Ishikawa (cell line): ENCODE data around the gene SOCS2.

Experiments
- CEBPB ChIP-seq: IDR thresholded peaks from 2 replicates; pipeline ENCODE4 v1.6.1; 2012
- CREB1 ChIP-seq: IDR thresholded peaks from 2 replicates; pipeline ENCODE4 v1.6.1; 2012; ENCODE audit warnings: low read depth
- EGR1 ChIP-seq: IDR thresholded peaks from 2 replicates; pipeline ENCODE4 v1.6.1; 2012
- EP300 ChIP-seq: IDR thresholded peaks from 2 replicates; pipeline ENCODE4 v1.6.1; 2012; ENCODE audit warnings: borderline replicate concordance
- FOXM1 ChIP-seq: IDR thresholded peaks from 2 replicates; pipeline ENCODE4 v1.6.1; 2012; ENCODE audit warnings: low read depth, borderline replicate concordance
- NFIC ChIP-seq: IDR thresholded peaks from 2 replicates; pipeline ENCODE4 v1.6.1; 2012
- RAD21 ChIP-seq: IDR thresholded peaks from 2 replicates; pipeline ENCODE4 v1.6.1; 2012; ENCODE audit warnings: low read depth
- TAF1 ChIP-seq: IDR thresholded peaks from 2 replicates; pipeline ENCODE4 v1.6.1; 2012; ENCODE audit warnings: low read depth, mild to moderate bottlenecking
- ZBTB7A ChIP-seq: IDR thresholded peaks from 2 replicates; pipeline ENCODE4 v1.6.1; 2012; ENCODE audit warnings: low read depth
- TF ChIP-seq, protein P1 (sequence below): IDR thresholded peaks from 2 replicates; pipeline ENCODE4 v1.6.1; 2012

Gene SOCS2

DNA sequence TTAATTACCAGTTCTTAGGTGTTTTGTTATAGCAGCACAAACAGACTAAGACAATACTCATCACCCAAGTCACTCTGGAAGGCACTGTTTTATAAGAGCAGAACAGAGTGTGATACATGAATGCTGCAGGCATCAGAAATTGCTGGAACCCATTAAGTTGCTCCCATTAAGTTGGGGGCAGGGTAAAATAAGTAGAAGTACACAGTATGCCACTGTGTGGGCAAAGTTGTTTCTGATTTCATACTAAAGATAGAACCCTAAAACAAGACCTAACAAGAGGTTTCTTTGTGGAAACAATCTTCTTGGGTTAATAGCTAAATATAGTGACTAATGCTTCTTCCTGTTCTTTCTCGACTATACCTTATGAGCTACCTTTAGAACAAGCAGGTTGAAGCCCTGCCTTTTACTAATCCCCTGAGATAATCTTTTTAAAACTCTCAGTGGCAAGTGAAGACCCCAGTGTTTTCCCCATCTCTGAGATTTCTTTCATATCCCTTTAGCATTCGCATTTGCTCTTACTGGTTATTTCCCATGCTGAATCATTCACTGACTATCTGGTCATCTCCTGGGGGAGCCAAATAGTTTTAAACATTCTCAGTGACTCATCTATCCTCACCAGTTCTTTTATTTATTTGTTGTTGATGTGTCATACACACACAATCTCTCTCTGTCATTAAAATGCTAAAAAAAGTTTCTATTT, 52.3 kb downstream of the SOCS2 start:
- TF ChIP-seq, protein P1, sequence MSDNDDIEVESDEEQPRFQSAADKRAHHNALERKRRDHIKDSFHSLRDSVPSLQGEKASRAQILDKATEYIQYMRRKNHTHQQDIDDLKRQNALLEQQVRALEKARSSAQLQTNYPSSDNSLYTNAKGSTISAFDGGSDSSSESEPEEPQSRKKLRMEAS = no peak
- no peak for TF ChIP-seq FOXM1
- TF ChIP-seq EP300 = no peak
- TF ChIP-seq CEBPB = no peak
- no peak for TF ChIP-seq RAD21
- no peak for TF ChIP-seq EGR1

DNA sequence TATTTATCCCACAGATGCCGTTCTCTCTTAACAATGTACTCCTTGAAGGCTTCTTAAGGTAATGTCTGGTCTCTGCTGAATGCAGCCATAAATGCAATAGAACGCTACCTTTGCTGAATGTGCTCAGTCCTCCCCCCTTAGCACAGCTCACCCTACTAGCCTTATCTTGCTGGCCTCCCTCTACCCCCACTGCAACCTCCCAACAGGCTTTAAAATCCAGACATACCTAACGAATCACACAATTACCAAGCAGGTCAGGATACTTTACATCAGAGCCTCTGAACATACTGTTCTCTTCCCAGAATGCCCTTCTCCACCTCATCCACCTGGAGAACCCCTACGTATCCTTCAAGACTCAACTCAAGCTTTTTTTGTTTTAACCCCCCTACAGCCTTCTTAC, 53.7 kb downstream of the SOCS2 start:
- no peak for TF ChIP-seq ZBTB7A
- TF ChIP-seq, protein P1 = no peak
- no peak for TF ChIP-seq CREB1
- no peak for TF ChIP-seq NFIC
- no peak for TF ChIP-seq TAF1
